NCI-H2171 (cell line): ENCODE measurements around the gene SLC13A3.
A peak's percentile ranks its signal among the peaks of the same experiment; 100 is the strongest.
"Not testable (repeated sequence)": the region's sequence is repeated elsewhere in the genome, so short reads cannot be mapped to it uniquely, and the experiment has no call there.

Source experiments
- DNase-seq: peaks from one replicate; lab custom pipeline; 2025; lab: John Stamatoyannopoulos, UW

The SLC13A3 gene

GRCh38 chr20:46681032-46681854 lies 30.0 kb upstream of the SLC13A3 start:
- peak; percentile 55 for DNase-seq

GRCh38 chr20:46680684-46681031 lies 29.4 kb upstream of the SLC13A3 start:
- DNase-seq, result no peak

GRCh38 chr20:46678516-46678915 lies 27.3 kb upstream of the SLC13A3 start:
- no peak for DNase-seq

GRCh38 chr20:46677608-46678007 lies 26.3 kb upstream of the SLC13A3 start:
- DNase-seq, result no peak

- DNase-seq, result not testable (repeated sequence)
These were observed 25.5 kb upstream of the SLC13A3 start for GRCh38 chr20:46676649-46677316.

- DNase-seq, result no peak
These were observed 23.2 kb upstream of the SLC13A3 start for GRCh38 chr20:46674253-46675083.

GRCh38 chr20:46673394-46674252 lies 22.4 kb upstream of the SLC13A3 start:
- no peak for DNase-seq

DNA sequence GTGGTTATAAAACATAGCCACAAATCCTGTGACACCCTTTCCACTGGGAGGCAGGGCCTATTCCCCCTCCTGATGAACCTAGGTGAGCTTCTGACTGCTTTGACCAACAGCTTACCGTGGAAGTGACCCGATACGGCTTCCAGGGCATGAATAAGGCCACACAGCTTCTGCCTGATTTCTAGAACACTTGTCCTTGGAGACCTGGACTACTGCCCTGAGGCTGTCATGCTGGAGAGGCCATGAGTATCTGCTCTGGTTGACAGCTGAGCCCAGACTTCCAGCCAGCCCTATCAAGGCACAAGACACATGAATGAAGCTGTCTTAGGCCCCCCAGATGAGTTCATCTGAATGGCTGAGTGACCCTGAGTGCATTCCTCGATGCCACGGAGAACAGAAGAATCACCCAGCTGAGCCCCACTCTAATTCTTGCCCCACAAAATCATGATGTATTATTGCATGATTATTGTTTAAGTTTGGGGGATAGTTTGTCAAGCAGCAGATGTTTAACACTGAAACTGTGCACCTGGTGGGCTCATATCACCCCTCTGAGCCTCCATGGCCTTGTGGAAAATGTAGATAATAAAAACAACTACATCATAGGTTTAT lies 21.4 kb upstream of the SLC13A3 start:
- no peak for DNase-seq

GRCh38 chr20:46671866-46672542 lies 20.7 kb upstream of the SLC13A3 start:
- no peak for DNase-seq

DNA sequence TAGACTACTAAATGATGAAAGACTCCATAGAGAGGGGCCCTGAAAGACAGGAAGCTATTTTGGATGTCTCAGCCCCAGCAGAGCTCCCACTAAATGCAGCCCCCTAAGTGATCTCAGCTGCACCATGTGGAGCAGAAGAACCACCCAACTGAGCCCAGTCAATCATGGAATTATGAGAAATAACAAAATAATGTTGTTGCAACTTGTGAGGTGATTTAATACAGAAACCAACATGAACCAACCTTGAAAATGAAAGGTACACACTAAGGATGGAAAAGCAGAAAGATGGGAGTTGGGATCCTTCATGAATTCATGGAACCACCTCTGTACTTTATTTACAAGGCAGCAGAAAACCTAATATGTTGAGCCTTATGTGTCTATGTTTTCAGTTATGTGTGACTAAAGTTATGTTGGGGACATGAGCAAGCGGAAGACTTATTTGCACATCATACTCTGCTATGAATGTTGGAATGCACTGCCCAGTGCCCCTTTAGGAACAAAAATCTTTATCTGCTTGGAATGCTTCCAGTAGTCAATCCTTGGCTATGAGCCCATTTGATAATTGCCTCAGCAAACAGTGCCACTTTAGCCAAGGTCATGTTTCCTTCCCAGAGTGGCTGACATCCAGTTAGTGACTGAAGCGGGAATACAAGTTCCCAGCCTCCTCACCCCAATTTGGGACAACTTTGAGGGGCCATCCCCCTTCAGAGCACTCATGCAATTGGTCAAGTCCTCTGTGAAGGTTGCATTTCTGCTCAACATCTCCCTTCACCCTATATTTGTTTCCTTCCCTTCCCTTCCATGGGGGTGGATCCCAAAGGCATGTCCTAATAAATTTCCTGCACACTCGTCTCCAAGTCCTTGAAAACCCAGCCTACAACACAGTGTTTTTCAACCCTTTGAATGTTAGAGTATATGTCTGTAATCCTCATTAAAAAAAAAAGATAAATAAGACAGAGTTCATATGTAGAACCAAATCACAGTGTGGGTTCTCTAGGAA lies 19.6 kb upstream of the SLC13A3 start:
- no peak for DNase-seq

- DNase-seq, result no peak
These were observed 18.9 kb upstream of the SLC13A3 start for GRCh38 chr20:46670228-46670584.

DNA sequence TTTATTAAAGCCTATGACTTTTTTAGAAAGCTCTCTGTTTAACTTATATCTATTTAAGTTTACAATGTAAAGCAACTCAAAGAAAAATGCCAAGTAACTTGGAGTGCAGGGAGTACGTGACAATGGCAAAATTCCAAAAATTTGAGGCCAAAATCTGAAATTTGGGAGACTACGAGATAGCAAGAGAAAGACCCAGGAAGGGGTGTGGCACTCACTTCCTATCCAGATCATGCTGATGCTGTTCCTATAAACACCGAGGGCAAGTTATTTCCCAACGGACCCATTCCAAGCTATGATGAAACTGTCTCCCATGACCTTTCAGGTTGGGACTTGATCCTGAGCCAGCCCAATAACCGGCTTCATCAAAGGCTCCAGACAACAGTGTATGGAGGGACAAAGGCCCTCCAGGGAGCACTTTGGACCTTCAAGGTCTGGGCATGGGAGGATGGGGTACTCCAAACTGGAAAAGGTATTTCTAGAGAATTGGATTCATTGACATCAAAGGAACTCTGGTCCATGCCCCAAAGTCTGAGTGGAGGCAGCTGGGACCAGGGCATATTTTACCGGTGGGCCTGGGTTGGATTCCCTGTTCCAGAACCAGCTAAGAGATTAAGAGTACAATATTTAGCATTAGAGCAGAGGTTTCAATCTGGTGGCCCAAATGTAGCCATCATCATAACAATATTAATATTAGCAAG lies 15.7 kb upstream of the SLC13A3 start:
- no peak for DNase-seq

GRCh38 chr20:46666306-46666705 lies 15.0 kb upstream of the SLC13A3 start:
- no peak for DNase-seq

DNA sequence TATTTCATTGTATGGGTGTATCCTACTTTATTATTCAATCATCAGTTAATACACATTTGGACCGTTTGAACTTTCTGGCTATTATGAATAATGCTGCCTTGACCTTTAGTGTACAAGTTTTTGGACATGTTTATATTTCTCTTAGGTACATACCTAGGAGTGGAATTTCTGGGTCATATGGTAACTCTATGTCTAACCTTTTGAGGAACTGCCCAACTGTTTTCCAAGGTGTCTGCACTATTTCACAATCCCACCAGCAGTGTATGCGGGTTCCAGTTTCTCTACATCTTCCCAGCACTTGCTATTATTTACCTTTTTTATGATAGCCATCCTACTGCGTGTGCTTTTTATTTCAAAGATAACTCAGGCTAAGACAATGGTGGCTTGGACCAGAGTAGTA lies 14.3 kb upstream of the SLC13A3 start:
- no peak for DNase-seq

DNA sequence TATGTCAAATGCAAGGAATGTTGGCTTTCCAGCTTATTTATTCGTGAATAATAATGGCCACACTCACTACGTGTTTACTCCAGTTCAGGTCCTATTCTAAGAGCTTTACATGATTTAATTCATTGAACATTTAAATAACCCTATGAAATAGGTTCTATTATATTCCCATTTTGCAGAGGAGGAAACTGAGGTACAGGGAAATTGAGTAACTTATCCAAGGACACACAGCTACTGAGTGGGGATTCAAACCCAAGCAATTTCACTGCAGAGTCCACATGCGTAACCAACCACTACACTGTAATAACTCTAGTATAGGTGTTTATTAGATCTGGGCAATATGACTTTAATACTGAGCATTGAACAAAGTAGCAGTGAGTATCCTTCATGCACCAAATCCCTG lies 12.3 kb upstream of the SLC13A3 start:
- DNase-seq, result no peak

GRCh38 chr20:46661659-46662058 lies 10.4 kb upstream of the SLC13A3 start:
- DNase-seq, result no peak

DNA sequence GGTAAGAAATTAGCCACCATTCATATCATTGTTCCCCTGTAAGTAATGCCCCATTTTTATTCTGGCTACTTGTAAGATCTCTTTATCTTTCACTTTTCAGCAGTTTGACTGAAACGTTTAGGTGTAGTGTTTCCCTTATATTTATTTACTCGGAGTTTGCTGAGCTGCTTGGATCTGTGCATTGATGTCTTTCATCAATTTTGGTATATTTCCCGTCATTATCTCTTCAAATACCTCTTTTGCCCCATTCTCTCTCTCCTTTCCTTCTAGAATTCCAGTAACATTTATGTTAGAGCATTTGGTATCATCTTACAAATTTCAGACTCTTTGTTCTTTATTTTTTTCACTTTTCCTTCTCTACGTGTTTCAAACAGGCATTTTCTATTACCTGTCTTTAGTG lies 9.2 kb upstream of the SLC13A3 start:
- no peak for DNase-seq

DNA sequence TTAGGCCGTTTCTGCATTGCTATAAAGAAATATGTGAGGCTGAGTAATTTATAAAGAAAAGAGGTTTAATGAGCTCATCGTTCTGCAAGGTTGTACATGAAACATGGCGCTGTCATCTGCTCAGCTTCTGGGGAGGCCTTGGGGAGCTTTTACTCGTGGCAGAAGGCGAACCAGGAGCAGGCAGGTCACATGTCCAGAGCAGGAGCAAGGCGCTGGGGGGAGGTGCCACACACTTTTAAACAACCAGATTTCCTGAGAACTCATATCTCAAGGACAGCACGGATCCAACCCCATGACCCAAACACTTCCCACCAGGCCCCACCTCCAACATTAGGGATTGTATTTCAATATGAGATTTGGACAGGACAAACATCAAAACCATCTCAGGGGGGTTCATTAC lies 6.4 kb upstream of the SLC13A3 start:
- no peak for DNase-seq

- DNase-seq, result no peak
These were observed 5.9 kb upstream of the SLC13A3 start for GRCh38 chr20:46657137-46657536.
